HPDE6-E6E7 (cell line): ENCODE measurements around the gene BBS12.

Experiments used
- DNase-seq: peaks from one replicate; pipeline ENCODE4 v3.0.0; 2011; ENCODE audit warnings: missing footprints; ENCODE audit errors: extremely low spot score

Gene BBS12

DNA sequence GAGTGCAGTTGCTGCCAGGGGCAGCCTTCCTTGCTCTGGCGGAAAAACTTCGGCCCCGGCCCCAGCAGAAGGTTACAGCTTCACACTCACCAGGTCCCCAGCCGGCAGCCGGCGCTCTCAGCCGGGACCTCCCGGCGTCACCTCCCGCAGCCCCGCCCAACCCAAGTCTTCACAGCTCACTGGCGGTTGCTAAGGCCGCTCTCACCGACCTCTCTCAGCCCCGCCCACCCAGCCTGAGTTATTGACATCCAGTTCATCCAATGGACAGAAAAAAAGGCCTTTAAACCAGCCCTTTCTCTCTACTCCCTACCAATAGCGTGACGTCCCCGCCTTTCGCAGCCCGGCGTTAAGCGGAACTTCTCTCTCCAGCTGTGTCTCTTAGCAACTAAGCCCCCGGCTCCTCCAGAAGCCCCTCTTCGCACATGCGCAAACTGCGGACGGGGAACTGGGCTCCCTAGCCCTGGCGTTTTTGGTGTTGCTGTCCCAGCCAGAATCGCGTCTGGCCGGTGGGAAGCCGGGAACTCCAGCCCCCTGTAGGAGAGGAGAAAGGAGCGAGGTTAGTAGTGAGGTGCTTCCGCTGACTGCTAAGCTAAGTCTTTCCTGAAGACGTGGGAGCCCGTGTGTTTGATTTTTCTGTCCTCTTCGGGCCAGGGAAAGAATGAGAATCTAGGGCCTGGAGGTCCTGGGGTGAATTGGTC is at the start of gene BBS12:
BBS12 (plus strand) TSS at position 376 of the 698 bp plus-strand sequence. CDS start 9,189 bp downstream, outside the sequence.
- DNase-seq: peak; percentile 95

DNA sequence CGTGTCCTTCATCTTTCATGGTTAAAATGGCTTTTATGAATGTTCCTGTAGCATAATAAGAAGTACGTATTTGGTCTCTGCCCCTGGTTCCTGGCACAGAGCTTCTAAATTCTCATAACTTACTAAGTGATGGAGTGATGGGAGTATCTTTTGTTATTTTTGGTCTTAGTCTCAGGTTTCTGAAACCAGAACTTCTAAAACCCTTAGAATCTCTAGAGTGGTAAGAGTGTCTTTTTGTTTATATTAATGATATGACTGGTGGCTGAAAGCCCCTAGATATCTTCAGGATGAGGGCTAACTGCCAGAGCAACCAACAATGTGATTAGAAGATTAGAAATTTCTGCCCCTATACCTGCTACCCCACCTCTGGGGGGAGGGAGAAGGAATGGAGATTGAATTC is 45.8 kb upstream of the BBS12 start:
- no peak for DNase-seq

DNA sequence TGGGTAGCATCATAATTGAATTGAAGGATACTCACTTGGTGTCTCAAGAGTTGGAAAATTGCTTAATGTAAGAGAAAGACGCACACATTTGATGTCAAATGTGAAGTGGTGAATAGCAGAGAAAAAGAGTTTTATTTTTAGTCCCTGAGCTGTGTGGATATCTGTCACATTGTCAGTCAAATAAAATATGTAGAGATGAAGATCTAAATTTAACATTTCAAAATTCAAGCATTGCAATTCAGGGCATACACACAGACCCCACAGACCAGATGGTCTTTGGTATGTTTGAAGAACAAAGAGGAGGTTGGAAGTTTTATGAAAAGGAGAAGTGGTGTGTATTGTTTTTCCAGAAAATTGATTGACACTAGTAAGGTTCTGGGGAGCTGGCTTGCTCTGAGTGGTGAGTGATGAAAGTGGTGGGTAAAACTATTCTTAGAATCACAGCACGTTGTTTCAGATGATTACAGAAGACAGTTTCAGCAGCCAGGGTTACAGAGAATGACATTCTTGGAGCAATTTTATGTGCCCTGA is 44.9 kb upstream of the BBS12 start:
- no peak for DNase-seq

DNA sequence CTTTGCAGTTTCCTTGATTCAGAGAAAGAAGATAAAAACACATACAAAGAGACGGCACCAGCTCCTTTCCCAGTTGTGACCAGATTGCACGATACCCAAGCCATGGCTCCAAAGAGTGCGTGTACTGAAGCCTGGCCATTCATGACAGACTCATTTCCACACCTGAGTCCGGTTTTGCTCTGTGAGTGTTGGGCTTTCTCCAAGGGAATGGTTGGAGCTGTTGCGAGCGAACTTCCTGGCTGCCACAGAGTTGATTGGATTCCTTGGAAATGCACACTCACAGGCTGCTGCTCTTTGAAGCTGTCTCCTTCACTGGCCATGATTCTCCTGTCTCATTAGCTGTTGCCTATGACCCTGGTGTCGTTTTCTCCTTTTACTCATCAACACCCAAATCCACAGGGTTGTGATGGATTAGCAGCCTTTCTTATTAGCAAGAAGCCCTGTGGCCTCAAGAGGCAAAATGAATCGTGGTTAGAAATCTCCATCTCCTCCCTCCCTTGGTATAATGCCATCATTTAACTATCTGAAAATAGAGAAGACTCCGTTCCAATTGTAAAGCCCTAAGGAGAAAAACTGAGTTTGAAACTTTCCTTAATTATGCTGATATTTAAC is 43.9 kb upstream of the BBS12 start:
- no peak for DNase-seq

DNA sequence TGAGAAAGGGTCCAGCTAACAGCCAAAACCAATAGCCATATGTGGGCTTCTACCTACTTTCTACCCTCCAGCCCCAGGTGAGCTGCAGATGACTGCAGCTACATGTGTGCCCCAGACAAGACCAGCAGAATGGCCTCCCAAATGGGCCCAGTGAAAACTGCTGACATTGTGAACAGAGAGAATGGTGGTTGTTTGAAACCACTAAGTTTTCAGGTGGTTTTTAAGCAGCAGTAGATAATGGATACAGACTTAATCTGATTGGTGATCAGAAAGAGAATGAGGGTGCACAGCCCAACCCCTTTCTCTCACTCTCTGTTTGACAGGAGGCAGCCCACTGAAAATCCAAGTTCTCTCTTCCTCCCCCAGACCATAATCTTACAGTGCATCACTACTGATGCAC is 42.5 kb upstream of the BBS12 start:
- no peak for DNase-seq

DNA sequence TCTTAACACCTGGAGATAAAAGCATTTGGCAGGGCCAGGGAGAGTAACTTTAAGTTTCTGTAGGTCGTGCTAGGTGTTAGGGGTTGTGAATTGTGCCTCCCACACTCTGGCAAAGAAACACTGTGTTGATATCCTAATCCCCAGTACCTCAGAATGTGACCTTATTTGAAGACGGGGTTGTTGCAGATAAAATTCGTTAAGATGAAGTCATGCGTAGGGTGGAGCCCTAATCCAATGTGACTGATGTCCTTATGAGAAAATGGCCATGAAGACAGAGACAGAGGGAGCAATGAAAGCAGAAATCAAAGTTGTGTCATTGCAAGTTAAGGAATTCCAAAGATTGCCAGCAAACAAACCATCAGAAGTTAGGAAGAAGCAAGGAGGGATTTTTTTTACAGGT is 40.5 kb upstream of the BBS12 start:
- DNase-seq: no peak

DNA sequence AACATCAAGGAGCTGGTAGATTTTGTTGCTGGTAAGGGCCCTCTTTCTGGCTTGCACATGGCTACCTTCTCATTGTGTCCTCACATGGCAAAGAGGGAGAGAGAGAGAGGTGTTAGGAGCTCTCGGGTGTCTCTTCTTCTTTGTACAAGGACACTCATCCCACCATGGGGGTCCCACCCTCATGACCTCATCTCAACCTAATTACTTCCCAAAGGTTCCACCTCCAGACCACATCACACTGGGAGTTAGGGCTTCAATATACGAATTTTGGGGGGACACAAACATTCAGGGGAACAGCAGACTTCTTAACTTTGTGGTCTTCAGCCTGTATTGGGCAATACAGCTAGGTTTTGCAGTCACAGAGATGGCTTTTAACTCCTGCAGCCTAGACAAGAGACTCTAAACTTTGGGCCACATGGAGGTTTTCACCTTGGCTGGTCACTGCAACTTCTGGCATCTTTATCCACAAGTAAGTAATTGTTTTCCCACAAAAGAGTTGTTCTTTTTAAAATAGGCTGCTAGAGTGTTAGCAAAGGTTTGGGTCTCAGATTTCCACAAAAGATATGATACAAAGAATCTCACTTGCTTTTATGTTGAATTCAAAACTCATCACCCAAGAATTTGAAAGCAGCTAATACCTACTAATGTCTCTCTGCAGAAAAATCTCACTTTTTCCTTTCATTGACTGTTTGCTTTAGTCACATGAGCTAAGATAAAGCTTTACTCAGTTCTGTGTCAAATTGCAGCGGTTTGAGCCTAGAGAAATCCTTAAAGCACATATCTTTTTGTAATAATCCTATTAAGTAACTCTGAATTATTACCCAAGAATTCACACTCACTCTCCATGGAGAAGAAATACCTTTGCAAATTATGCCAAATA is 39.6 kb upstream of the BBS12 start:
- DNase-seq: no peak

DNA sequence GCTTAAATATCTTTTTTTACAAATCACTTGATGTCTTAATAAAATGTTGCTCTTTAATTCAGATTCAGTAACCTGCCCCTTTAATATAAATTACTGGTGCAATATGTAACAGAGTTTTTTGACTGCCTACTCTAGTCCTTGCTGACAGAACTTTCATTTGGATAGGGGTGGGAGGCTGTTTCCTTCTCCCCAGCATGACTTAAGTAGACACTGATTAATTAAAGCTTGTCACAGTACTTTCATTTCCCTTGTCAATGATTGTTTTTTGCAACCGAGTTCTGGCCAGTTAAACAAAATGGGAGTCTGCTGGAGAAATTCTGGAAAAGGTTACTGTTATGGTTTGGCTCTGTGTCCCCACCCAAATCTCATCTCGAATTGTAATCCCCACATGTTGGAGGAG is 37.3 kb upstream of the BBS12 start:
- no peak for DNase-seq

DNA sequence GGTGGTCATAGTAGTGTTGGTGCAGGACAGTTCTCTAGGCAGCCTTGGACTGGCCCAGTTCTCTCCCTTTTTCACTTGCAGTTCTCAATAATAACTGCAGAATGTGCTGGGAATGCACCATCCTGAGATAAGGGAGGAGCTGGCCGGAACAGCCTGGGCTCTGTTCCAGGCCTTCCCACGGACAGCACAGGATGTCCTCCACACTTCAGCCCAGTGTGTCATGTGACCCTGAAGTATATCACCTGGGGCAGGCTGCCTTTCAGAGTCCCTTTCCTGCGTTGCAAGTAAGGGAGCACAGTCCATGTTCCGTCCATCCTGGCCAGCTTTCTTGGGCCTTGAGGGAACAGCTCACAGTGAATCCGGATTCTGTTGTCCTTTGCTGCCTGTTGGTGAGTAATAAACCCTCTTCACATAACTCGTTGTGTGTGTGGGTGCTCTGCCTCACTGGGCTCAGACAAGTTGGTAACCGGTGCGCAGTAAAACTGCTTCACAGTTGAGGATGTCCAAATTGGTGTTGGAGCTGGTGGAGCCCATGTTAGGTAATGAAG is 32.3 kb upstream of the BBS12 start:
- peak; percentile 57 for DNase-seq

DNA sequence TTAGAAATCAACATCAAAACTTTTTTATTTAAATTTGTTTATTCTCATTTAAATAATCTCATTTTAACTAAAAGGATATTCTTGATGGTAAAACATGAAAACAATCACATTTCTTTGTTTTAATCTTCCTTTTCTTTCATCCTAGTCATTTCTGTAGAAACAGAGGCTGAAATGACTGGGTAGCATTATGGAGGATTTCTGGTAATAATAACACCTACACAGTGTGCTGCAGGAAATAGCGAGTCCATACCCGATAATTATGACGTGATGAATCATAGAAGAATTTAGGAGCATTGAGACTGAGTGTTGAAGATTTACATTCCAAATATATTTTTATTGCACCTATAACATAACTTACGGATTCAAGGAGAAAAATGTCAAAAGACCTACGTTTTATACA is 31.4 kb upstream of the BBS12 start:
- DNase-seq: peak; percentile 13

DNA sequence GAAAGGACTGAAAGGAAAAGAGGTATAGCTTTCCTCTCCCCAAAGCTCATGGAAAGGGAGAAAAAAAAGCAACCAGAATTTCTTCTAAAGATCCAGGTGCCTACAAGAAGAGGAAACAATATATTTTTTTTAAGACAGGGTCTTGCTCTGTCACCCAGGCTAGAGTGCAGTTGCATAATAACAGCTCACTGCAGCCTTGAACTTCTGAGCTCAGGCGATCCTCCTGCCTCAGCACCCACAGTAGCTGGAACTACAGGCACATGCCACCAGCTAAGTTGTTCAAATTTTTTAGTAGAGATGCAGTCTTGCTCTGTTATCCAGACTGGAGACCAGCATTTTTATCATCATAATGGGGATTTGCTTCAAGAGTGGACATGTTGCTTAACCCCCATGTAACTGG is 30.5 kb upstream of the BBS12 start:
- no peak for DNase-seq

DNA sequence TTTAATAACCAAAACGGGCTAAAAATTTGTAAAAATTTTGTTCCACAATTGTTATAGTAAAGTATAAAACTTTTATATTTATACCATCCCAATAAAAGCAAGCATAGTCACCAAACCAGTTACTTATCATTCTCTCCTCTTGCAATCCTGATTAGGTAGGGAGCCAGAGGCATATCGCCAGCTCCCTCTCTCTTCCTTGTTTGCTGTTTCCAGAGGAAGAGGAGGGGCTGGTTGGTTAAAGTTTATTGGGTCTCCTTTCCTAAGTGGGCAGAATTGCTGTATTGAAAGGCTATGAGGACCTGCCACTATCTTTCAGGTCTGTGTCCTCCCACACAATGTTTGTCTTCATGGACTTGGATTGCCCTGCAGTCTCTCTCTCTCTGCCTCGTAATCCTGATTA is 29.6 kb upstream of the BBS12 start:
- DNase-seq: no peak

DNA sequence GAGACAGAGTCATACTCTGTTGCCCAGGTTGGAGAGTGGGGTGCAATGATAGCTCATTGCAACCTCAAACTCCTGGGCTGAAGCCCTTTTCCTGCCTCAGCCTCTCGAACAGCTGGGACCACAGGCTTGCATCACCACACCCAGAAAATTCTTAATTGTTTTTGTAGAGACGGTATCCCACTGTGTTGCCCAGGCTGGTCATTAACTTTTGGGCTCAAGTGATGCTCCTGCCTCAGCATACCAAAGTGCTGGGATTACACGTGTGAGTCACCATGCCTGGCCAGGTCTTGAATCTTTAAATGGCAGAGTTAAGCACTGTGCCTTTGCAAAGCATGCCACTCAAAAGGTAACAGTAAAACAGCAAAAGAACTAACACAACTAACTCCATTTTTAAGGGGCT is 28.6 kb upstream of the BBS12 start:
- DNase-seq: no peak

DNA sequence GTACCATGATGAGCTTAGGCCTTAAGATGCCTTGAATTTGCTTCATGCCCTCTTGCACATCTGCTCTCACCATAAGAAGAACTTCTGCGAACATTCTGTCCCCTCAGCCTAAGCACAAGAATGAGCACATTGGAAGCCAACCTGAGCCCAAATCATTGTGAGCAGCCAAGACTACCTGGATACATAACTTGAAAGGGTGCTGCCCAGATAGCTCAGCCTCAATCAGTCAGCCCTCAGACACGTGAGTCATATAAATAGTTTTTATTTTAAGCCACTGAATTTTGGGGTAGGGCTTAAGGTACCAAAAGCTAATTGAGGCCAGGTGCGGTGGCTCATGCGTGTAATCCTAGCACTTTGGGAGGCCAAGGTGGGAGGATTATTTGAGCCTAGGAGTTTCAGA is 27.5 kb upstream of the BBS12 start:
- DNase-seq: no peak

DNA sequence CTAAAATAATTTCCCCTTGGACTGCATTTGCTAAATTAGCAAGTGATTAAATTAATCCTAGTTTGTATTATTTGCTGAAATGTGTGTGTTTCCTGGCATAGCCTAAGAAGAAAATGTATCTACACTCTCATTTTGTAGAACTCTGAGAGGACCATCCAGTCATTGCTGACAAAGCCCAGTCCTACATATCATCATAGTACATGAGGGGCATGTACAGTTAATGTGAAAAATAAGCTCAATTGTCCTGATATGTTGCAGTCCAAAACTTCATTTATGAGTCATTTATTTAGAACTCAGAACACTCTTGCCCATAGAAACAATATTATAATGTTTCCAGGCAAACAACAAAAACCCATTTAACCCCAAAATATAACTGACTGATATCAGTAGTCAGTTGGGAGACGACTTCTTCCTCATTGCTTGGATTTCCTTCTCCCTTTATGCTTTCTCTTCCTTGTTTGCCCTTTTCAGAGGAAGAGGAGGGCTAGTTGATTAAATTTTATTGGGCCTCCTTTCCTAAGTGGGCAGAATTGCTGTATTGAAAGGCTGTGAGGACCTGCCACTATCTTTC is 26.9 kb upstream of the BBS12 start:
- DNase-seq: no peak

DNA sequence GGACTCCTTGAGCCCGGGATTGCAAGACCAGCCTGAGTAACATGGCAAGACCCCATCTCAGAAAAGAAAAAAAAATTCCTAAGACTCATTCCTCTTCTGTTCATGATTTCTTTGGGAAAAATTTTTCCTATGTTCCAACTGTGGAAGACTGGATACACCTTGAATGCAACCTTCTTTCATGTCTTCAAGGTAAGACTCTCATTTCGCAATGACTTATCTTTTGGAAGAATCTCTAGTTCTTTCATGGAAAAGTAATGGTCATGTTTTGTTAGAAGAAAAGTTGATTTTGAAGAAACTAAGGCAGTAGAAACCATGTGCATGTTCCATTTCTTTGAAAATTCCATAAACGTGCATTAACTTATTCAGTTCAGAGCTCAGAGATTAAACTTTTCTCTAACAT is 26.0 kb upstream of the BBS12 start:
- no peak for DNase-seq

DNA sequence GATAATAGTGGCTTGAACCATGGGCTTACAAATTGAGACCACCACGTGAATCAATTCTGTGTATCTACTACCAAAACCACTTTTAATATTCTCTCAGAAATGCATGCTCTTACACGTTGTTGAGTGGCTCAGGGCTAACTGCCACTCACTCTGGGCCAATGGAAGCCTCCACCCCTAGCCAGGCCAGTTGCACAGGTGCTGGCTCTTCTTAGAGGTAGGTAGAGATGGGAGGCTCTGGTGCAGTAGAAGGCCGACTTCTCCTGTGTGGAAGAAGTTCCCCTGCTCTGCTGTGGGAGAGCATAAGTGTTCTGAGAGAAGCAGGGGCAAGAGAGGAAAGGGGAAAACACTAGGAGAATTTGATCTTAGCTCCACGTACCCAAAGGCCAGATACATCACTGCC is 25.0 kb upstream of the BBS12 start:
- no peak for DNase-seq

DNA sequence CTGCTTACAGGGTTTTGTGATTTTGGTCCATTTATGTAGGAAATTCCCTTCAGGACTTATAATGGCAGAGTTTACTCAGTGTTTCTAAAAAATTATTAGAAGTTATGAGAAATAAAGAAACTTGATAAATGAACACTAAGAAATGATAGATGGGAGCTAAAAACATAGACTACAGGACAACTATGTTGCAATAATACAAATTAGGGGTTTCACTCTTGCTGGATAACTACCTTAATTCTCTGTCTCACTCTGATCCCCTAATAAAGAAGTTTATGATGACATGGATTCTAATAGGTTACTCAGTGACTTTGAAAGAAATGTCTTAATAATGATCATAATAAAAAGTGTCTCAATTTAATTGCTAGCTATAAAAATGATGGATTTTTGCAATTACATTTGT is 23.3 kb upstream of the BBS12 start:
- no peak for DNase-seq

DNA sequence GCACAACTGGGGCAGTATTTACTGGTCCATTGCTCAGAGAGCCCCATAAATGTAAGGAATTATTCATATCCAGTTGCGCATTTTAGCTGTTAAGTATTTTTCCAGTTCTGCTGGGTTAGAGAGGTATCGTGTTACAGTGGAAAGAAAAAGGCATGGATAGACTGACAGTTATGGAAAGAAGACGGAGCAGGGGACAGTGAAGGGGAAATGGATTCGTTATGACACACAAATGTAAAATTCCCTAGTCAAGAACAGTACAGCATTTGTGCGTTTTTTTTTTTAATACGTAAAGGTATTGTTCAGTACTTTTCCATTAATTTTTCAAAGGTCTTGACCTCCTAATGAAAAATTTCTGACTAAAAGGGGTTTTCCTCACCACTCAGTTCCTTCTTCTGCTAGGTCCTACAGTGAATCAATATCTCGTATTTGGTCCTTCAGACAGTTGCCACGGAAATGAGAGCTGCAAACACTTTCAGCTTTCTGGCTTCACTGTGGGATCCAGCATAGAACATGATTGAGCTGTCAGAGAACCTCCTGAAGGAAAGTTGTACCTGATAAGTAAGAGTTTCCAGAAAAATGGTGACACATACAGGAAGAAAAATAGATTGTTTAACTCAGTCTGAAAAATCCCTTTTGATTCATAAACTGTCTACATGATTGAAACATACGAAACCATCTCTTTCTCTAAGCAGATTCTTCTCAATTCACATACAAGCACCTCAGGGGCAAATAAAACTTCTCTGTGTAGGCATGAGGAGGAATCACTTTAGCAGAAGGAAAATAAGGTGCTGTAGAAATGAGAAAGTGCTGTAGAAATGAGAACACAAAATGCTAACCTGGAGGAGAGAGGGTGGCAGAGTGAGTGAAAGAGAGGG is 21.8 kb upstream of the BBS12 start:
- no peak for DNase-seq

DNA sequence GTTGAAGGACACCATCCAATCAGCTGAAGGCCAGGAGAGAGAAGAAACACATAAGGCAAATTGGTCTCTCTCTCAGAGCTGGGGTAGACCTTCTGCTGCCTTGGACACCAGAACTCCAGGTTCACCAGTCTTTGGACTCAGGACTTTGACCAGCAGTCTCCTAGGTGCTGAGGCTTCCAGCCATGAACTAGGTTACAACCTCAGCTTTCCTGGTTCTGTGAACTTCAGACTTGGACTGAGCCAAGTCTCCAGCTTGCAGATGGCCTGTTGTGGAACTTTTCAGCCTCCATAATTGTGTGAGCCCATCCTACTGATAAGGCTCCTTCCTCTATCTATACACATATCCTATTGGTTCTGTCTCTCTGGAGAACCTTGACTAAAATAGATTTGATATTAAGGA is 20.6 kb upstream of the BBS12 start:
- DNase-seq: no peak

DNA sequence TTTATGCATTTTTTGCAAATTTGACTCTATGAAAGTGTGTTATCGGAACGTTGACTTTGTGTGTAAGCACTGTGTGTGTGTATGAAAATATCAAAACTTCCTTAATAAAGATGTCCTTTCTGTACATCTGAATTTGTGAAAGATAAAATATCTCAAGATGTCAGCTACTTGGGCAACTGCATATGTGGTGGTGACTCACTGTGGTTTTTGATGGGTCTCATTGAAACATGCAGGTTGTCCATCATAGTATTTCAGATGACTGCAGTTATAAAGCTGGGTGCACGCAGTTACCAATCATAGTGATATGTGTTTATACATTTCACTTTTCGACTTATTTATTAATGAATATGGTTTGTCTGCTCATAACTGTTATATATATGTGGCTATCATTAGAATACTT is 19.7 kb upstream of the BBS12 start:
- DNase-seq: no peak
